ENCODE measurements around the gene F11. TPM values are rescaled to one million over a fixed set of nuclear protein-coding genes. Genes with fewer than 3 reads are reported as not detected.

F11 gene
- total RNA-seq, 4 donors from 2014 or later = 2.0 TPM; not detected in 3

GRCh38 chr4:186285147-186285546, 19.2 kb downstream of the F11 start:
- H3K4me3 ChIP-seq = no peak overlapping the region
- WGBS, 2 donors = 93% methylated on average over 12 of the region's 12 CpGs
- H3K27ac ChIP-seq = no peak overlapping the region
- no peaks in the 10 kb centered on the region for H3K36me3 ChIP-seq
- DNase-seq (ENCODE audit: low spot score in 2 of 2) = no peak
- H3K9me3 ChIP-seq = no peaks in the 10 kb centered on the region
- no peaks in the 10 kb centered on the region for H3K4me1 ChIP-seq
- peaks cover 0 to 5% of the 10 kb centered on the region in 2 donors for H3K27me3 ChIP-seq
- TF ChIP-seq POLR2A (IDR thresholded peaks at IDR 0.05) (no peak), EP300 (IDR thresholded peaks at IDR 0.05) (no peak), CTCF (IDR thresholded peaks at IDR 0.05) (no peak)

GRCh38 chr4:186286581-186286980, 20.6 kb downstream of the F11 start:
- no peaks in the 10 kb centered on the region for H3K9me3 ChIP-seq
- 94 to 97% methylated on average over 3 of the region's 3 CpGs for WGBS, 2 donors

GRCh38 chr4:186291256-186291890, 25.4 kb downstream of the F11 start:
- DNase-seq (ENCODE audit: low spot score in 2 of 2) = no peak
- Histone ChIP-seq H3K36me3 (no peaks in the 10 kb centered on the region), H3K27me3 (peaks cover 0 to 5% of the 10 kb centered on the region in 2 donors), H3K4me1 (no peaks in the 10 kb centered on the region), H3K27ac (no peak overlapping the region), H3K4me3 (no peak overlapping the region), H3K9me3 (no peaks in the 10 kb centered on the region)
- TF ChIP-seq EP300 (IDR thresholded peaks at IDR 0.05) (no peak), CTCF (IDR thresholded peaks at IDR 0.05) (no peak), POLR2A (IDR thresholded peaks at IDR 0.05) (no peak)
- 89% methylated on average over 10 of the region's 10 CpGs for WGBS, 2 donors

More at GRCh38 chr4:186286581-186286980, 20.6 kb downstream of the F11 start:
- H3K27me3 ChIP-seq = peaks cover 0 to 5% of the 10 kb centered on the region in 2 donors
- no peak overlapping the region for H3K4me3 ChIP-seq
- H3K36me3 ChIP-seq = no peaks in the 10 kb centered on the region
- TF ChIP-seq POLR2A (IDR thresholded peaks at IDR 0.05) = no peak
- TF ChIP-seq CTCF (IDR thresholded peaks at IDR 0.05) = no peak
- no peak for TF ChIP-seq EP300 (IDR thresholded peaks at IDR 0.05)
- no peaks in the 10 kb centered on the region for H3K4me1 ChIP-seq
- H3K27ac ChIP-seq = no peak overlapping the region
- DNase-seq (ENCODE audit: low spot score in 2 of 2) = no peak

DNA sequence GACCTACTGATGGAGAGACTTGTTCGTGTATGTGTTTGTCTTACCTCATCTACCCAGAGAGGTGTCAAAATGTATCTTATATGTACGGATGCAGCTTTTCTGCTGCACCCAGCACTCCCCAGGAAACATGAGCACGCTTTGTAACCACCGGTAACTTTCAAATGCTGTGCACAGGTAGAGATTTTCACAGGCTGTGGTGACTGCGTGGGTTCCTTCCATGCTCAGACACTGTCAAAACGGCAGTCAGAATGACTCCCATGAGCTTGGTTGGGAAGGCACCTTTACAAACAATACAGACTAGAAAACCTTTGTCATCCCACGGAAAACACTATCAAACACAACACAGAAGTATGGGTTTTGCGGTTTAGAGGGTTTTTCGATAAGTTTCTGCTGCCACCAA, 28.2 kb downstream of the F11 start:
- Histone ChIP-seq H3K27ac (no peak overlapping the region), H3K4me1 (no peaks in the 10 kb centered on the region), H3K36me3 (no peaks in the 10 kb centered on the region), H3K9me3 (no peaks in the 10 kb centered on the region), H3K27me3 (peaks cover 0 to 24% of the 10 kb centered on the region in 2 donors), H3K4me3 (no peak overlapping the region)
- TF ChIP-seq EP300 (IDR thresholded peaks at IDR 0.05) = no peak
- no peak for TF ChIP-seq CTCF (IDR thresholded peaks at IDR 0.05)
- TF ChIP-seq POLR2A (IDR thresholded peaks at IDR 0.05) = no peak
- no peak for DNase-seq (ENCODE audit: low spot score in 2 of 2)
- WGBS, 2 donors = 88% methylated on average over 9 of the region's 9 CpGs

DNA sequence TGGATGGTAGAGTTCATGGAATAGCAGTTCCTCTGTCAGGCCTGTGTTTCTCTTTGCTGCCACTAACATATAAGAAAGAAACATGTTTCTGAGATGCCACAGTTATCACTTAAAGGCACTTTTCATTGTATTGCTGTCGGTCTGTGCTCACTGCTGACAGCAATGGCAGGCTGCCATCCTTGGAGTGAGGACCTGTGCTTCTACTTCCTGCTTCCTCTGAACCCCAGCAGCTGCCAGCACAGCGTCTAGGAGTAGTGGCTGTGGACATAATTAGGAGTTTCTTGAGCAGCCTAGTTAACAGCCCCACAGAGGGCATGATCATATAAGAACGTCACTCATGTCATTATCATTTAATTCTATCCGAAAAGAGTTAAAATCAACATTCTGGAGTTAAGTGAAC, 30.5 kb downstream of the F11 start:
- TF ChIP-seq POLR2A (IDR thresholded peaks at IDR 0.05) = no peak
- no peak for TF ChIP-seq CTCF (IDR thresholded peaks at IDR 0.05)
- no peak for TF ChIP-seq EP300 (IDR thresholded peaks at IDR 0.05)
- DNase-seq (ENCODE audit: low spot score in 2 of 2) = no peak
- Histone ChIP-seq H3K4me1 (no peaks in the 10 kb centered on the region), H3K9me3 (no peaks in the 10 kb centered on the region), H3K4me3 (no peak overlapping the region), H3K27ac (no peak overlapping the region), H3K36me3 (no peaks in the 10 kb centered on the region), H3K27me3 (peaks cover 0 to 19% of the 10 kb centered on the region in 2 donors)
- 51 to 52% methylated on average over 4 of the region's 4 CpGs for WGBS, 2 donors

All from tibial nerve (tissue), 4 donors.